Dendritic cell treated with granulocyte-macrophage colony-stimulating factor and Interleukin-4, amounts not matched to agents 40 ng/mL and 50 ng/mL, for 4 days (primary cell): ENCODE results near the gene MICB.

Source experiments
- H3K27ac Mint-ChIP-seq: one replicate; pipeline ENCODE4 v1.8.0; 2022; ENCODE audit warnings: mild to moderate bottlenecking, mixed read lengths
- H3K27me3 Mint-ChIP-seq: one replicate; pipeline ENCODE4 v1.8.0; 2022; ENCODE audit warnings: mild to moderate bottlenecking, mixed read lengths
- H3K36me3 Mint-ChIP-seq: one replicate; pipeline ENCODE4 v1.8.0; 2022; ENCODE audit warnings: low read depth, mixed read lengths
- H3K4me1 Mint-ChIP-seq: one replicate; pipeline ENCODE4 v1.8.0; 2022; ENCODE audit warnings: low read depth, mixed read lengths
- H3K4me3 Mint-ChIP-seq: one replicate; pipeline ENCODE4 v1.8.0; 2022; ENCODE audit warnings: mild to moderate bottlenecking, moderate library complexity, mixed read lengths
- H3K9me3 Mint-ChIP-seq: one replicate; pipeline ENCODE4 v1.8.0; 2022; ENCODE audit warnings: mixed read lengths
- intact Hi-C: fragments of 100-400 bp; cut with micrococcal nuclease; formaldehyde crosslinking; loops from one replicate; pipeline ENCODE4 v1.15.0; 2022

Gene MICB

DNA sequence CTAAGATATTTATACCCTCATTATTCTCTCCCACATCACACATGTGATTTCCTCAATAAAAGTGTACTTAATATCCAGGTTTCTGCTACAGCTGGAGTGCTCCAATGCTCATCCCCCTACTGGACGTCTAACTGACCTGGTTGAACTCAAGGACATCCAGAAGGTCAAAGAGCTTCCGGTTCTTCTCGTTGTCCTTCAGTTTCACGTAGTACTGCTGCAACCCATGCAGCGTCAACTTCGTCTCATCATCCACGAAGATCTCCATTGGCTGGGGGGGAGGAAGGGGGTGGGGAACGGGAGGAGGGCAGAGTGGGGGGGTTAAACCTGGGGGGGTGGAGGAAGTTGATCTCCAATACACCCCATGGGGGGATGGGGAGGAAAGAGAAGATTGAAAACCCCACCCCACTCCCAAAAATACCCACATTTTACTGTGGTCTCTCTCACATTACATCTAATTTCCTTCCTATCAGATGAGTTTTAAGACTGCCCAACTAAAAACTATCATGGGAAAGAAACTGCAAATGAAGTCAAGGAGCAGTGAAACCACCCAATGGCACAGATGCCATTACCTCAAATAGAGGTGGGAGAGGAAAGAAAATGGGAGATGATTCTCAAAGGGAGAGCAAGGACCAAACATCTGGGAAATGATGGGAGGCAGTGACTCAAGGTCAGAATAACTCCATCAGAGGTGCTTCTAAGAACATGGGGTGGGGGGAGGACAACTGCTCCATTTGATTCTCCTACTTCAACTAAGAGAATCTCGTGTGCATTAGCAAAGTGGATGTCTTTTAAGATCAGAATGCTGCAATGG lies 34.9 kb downstream of the MICB start:
- Mint-ChIP-seq H3K4me1 (peaks cover 12% of the 10 kb centered on the region), H3K27ac (no peak overlapping the region), H3K4me3 (no peak overlapping the region), H3K27me3 (no peaks in the 10 kb centered on the region), H3K36me3 (peaks cover 94% of the 10 kb centered on the region), H3K9me3 (no peaks in the 10 kb centered on the region)
- intact Hi-C loops = no loop called here

GRCh38 chr6:31533455-31533841 lies 35.5 kb downstream of the MICB start:
- H3K27me3 Mint-ChIP-seq = no peaks in the 10 kb centered on the region
- no peak overlapping the region for H3K4me3 Mint-ChIP-seq
- H3K4me1 Mint-ChIP-seq = peaks cover 16% of the 10 kb centered on the region
- no peaks in the 10 kb centered on the region for H3K9me3 Mint-ChIP-seq
- intact Hi-C loops = no loop called here
- H3K27ac Mint-ChIP-seq = no peak overlapping the region
- H3K36me3 Mint-ChIP-seq = peaks cover 99% of the 10 kb centered on the region

DNA sequence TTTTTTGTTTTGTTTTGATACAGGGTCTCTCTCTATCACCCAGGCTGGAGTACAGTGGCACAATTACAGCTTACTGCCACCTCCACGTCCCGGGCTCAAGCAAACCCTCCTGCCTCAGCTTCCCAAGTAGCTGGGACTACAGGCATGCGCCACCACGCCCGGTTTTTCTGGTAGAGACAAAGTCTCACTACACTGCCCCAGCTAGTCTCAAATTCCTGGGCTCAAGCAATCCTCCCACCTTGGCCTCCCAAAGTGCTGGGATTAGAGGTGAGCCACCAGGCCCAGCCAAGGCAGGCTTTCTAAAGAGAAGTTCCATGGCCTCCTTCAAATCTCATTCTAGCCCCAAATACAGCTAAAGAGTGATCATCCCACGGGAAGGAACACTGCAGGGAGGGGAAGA lies 36.1 kb downstream of the MICB start:
- intact Hi-C loops = no loop called here
- no peaks in the 10 kb centered on the region for H3K9me3 Mint-ChIP-seq
- H3K4me1 Mint-ChIP-seq = peaks cover 21% of the 10 kb centered on the region
- no peak overlapping the region for H3K4me3 Mint-ChIP-seq
- peaks cover 99% of the 10 kb centered on the region for H3K36me3 Mint-ChIP-seq
- no peaks in the 10 kb centered on the region for H3K27me3 Mint-ChIP-seq
- H3K27ac Mint-ChIP-seq = no peak overlapping the region

DNA sequence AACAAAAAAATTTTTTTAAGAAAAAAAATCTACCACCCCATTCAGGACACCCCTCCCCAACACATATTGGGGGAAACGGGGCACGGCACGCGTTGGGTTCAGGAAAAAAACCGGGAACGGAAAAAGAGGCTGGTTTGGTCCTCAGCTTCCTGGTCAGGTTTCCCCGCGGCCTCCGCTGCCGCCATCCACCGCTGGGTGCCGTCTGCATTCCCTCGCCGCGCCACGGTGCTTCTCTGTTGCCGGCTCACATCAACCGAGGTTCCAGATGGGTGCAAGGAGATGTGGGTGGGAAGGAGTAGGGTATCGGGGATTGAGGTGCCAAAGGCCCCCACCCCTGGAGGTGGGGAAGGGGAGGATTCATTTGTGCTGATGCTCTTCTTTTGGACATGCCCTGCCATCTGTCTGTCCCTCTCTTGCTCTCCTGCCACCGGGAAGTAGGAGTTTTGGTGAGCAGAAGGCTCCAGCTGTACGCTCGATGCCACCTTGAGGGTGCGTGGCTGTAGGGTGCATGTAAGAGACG lies 36.6 kb downstream of the MICB start:
- intact Hi-C loops = no loop called here
- H3K27ac Mint-ChIP-seq = no peak overlapping the region
- no peaks in the 10 kb centered on the region for H3K27me3 Mint-ChIP-seq
- peaks cover 27% of the 10 kb centered on the region for H3K4me1 Mint-ChIP-seq
- no peak overlapping the region for H3K4me3 Mint-ChIP-seq
- H3K9me3 Mint-ChIP-seq = no peaks in the 10 kb centered on the region
- peaks cover 99% of the 10 kb centered on the region for H3K36me3 Mint-ChIP-seq

- Mint-ChIP-seq H3K4me1 (peaks cover 32% of the 10 kb centered on the region), H3K27ac (no peak overlapping the region), H3K4me3 (no peak overlapping the region), H3K36me3 (peaks cover 99% of the 10 kb centered on the region), H3K9me3 (no peaks in the 10 kb centered on the region), H3K27me3 (no peaks in the 10 kb centered on the region)
- intact Hi-C loops = no loop called here
These were observed 37.8 kb downstream of the MICB start for GRCh38 chr6:31535538-31536324.

- Mint-ChIP-seq H3K4me3 (peak overlapping the region; percentile 37), H3K27ac (peak overlapping the region; percentile 3), H3K27me3 (no peaks in the 10 kb centered on the region), H3K9me3 (no peaks in the 10 kb centered on the region), H3K36me3 (peaks cover 79% of the 10 kb centered on the region), H3K4me1 (peaks cover 28% of the 10 kb centered on the region)
- intact Hi-C loops = no loop called here
These were observed 41.0 kb downstream of the MICB start for GRCh38 chr6:31538805-31539400.

GRCh38 chr6:31540640-31541039 lies 42.7 kb downstream of the MICB start:
- intact Hi-C loops = loop anchor here (5.0 kb wide), 1 partner anchor 127 kb away; the partner anchor contains the start of genes CSNK2B and LY6G5B
- H3K9me3 Mint-ChIP-seq = no peaks in the 10 kb centered on the region
- H3K36me3 Mint-ChIP-seq = peaks cover 62% of the 10 kb centered on the region
- H3K4me3 Mint-ChIP-seq = peak overlapping the region; percentile 86
- H3K4me1 Mint-ChIP-seq = peaks cover 28% of the 10 kb centered on the region
- H3K27ac Mint-ChIP-seq = peak overlapping the region; percentile 91
- no peaks in the 10 kb centered on the region for H3K27me3 Mint-ChIP-seq

- Mint-ChIP-seq H3K9me3 (no peaks in the 10 kb centered on the region), H3K27me3 (no peaks in the 10 kb centered on the region), H3K4me3 (peak overlapping the region; percentile 86), H3K4me1 (peaks cover 32% of the 10 kb centered on the region), H3K36me3 (peaks cover 57% of the 10 kb centered on the region), H3K27ac (peak overlapping the region; percentile 91)
- intact Hi-C loops = loop anchor here (5.0 kb wide), 1 partner anchor 126 kb away; the partner anchor contains the start of genes CSNK2B and LY6G5B
These were observed 43.2 kb downstream of the MICB start for GRCh38 chr6:31541059-31541657.

GRCh38 chr6:31541658-31542521 lies 43.9 kb downstream of the MICB start, which contains the start of gene DDX39B:
DDX39B (minus strand) TSS chr6:31542003; CDS start chr6:31540532, 1,471 bp downstream.
- H3K9me3 Mint-ChIP-seq = no peaks in the 10 kb centered on the region
- peaks cover 40% of the 10 kb centered on the region for H3K4me1 Mint-ChIP-seq
- H3K27me3 Mint-ChIP-seq = no peaks in the 10 kb centered on the region
- peak within 1 kb of the TSS; percentile 91 for H3K27ac Mint-ChIP-seq
- intact Hi-C loops = loop anchor here (5.0 kb wide), 1 partner anchor 125 kb away; the partner anchor contains the start of genes CSNK2B and LY6G5B
- peak within 1 kb of the TSS; percentile 86 for H3K4me3 Mint-ChIP-seq
- H3K36me3 Mint-ChIP-seq = peaks cover 50% of the 10 kb centered on the region

GRCh38 chr6:31543639-31544038 lies 45.7 kb downstream of the MICB start:
- Mint-ChIP-seq H3K27me3 (no peaks in the 10 kb centered on the region), H3K4me1 (peaks cover 48% of the 10 kb centered on the region), H3K27ac (no peak overlapping the region), H3K9me3 (no peaks in the 10 kb centered on the region), H3K36me3 (peaks cover 33% of the 10 kb centered on the region), H3K4me3 (no peak overlapping the region)
- intact Hi-C loops = loop anchor here (5.0 kb wide), 1 partner anchor 124 kb away; the partner anchor contains the start of genes CSNK2B and LY6G5B

GRCh38 chr6:31544676-31545075 lies 46.7 kb downstream of the MICB start:
- H3K27me3 Mint-ChIP-seq = no peaks in the 10 kb centered on the region
- no peak overlapping the region for H3K27ac Mint-ChIP-seq
- no peak overlapping the region for H3K4me3 Mint-ChIP-seq
- H3K9me3 Mint-ChIP-seq = no peaks in the 10 kb centered on the region
- peaks cover 29% of the 10 kb centered on the region for H3K36me3 Mint-ChIP-seq
- peaks cover 45% of the 10 kb centered on the region for H3K4me1 Mint-ChIP-seq
- intact Hi-C loops = loop anchor here (5.0 kb wide), 2 partner anchors 123 to 288 kb away; partner anchors contain the start of genes CSNK2B and LY6G5B

DNA sequence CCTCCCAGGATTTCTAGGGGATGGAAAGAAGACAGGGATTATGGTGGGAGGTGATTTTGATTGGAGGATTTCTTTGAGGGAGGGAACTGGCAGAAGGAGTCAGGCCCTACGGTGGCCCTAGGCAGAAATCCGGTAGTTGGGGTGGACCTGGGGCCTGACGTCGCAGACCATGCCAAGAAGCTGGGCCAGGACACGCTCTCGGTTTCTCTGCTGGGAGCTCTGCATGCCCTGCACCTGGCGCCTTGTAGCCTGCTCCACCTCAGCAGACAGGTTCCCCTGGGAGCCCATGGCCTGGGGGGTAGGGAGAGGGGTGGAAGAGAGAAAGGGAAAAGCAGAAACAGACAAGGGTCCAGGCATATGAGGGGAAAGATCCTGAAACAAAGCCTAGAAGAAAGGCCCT lies 47.3 kb downstream of the MICB start:
- Mint-ChIP-seq H3K27me3 (no peaks in the 10 kb centered on the region), H3K4me1 (peaks cover 39% of the 10 kb centered on the region), H3K4me3 (no peak overlapping the region), H3K36me3 (peaks cover 29% of the 10 kb centered on the region), H3K27ac (no peak overlapping the region), H3K9me3 (no peaks in the 10 kb centered on the region)
- intact Hi-C loops = loop anchor here (5.0 kb wide), 1 partner anchor 287 kb away; no protein-coding TSS in a partner anchor
